ENCODE results near the gene ETS1.

DNA sequence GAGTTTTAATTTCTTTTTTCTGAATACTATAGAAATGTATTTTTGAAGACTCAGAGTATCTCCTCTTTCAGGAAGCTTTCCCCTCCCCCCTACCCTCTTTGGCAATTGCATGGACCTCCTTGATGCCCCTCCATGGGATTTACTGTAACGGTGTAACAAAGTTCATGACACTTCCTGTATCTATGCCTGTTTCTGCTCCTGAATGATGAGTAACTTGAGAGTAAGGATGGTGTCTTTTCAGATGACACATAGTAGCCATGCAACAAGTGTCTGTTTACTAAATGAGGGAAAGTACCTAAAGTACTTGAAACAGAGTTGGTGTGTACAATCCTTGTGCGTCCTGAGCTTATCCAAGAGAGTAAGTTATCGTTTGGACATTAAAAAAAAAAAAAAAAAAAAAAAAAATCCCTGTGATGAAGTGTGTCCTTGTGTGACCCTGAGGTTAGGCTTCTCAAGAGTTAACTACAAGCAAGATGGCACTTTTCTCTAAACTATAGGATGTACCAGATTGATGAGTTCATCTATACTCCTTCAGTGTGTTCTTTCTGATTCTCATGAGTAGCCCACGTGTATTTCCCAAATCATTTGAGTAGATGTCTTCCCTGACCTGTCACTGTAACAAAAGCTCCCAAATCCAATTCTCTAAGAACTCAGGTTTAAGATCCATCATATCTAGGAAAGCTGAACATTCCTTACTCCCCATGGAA is 7.4 kb downstream of the ETS1 start:
- TF ChIP-seq, protein P1, sequence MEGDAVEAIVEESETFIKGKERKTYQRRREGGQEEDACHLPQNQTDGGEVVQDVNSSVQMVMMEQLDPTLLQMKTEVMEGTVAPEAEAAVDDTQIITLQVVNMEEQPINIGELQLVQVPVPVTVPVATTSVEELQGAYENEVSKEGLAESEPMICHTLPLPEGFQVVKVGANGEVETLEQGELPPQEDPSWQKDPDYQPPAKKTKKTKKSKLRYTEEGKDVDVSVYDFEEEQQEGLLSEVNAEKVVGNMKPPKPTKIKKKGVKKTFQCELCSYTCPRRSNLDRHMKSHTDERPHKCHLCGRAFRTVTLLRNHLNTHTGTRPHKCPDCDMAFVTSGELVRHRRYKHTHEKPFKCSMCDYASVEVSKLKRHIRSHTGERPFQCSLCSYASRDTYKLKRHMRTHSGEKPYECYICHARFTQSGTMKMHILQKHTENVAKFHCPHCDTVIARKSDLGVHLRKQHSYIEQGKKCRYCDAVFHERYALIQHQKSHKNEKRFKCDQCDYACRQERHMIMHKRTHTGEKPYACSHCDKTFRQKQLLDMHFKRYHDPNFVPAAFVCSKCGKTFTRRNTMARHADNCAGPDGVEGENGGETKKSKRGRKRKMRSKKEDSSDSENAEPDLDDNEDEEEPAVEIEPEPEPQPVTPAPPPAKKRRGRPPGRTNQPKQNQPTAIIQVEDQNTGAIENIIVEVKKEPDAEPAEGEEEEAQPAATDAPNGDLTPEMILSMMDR (conservative IDR thresholded peaks at IDR 0.05; ENCODE audit: low read length), result no peak
- TF ChIP-seq EZH2phosphoT487 (IDR thresholded peaks at IDR 0.05; ENCODE audit: borderline replicate concordance, low read depth, low read length), result no peak
